Smooth muscle cell (in vitro differentiated cells): Measurements from ENCODE around the gene IRAG1. TPM values are rescaled to one million over a fixed set of nuclear protein-coding genes. Genes with fewer than 3 reads are reported as not detected.
A peak's percentile ranks its signal among the peaks of the same experiment; 100 is the strongest.

Experiments used
- DNase-seq: peaks from one replicate; lab custom pipeline; 2025; ENCODE audit not compliant: unreplicated experiment; lab: John Stamatoyannopoulos, UW
- H2AFZ ChIP-seq: fragments of 200-600 bp; sonication (generic); 2 replicates; pipeline ENCODE4 v1.6.0; 2016; ENCODE audit warnings: antibody characterized with exemption, low read depth, mild to moderate bottlenecking
- H3F3A ChIP-seq: fragments of 200-600 bp; sonication (generic); 2 replicates; pipeline ENCODE4 v1.6.0; 2017; ENCODE audit warnings: antibody characterized with exemption, low read depth
- H3K27ac ChIP-seq: fragments of 200-600 bp; sonication (generic); 2 replicates; pipeline ENCODE4 v1.5.1; 2016; ENCODE audit warnings: low read depth, mild to moderate bottlenecking
- H3K27me3 ChIP-seq: fragments of 200-600 bp; sonication (generic); 2 replicates; pipeline ENCODE4 v1.6.1; 2016; ENCODE audit warnings: low read depth, mild to moderate bottlenecking
- H3K36me3 ChIP-seq: fragments of 200-600 bp; sonication (generic); 2 replicates; pipeline ENCODE4 v1.5.1; 2016; ENCODE audit warnings: low read depth
- H3K4me1 ChIP-seq: fragments of 200-600 bp; sonication (generic); 2 replicates; pipeline ENCODE4 v1.5.1; 2016; ENCODE audit warnings: low read depth
- H3K4me2 ChIP-seq: fragments of 200-600 bp; sonication (generic); 2 replicates; pipeline ENCODE4 v1.6.0; 2016; ENCODE audit warnings: mild to moderate bottlenecking
- H3K4me3 ChIP-seq: fragments of 200-600 bp; sonication (generic); 2 replicates; pipeline ENCODE4 v1.5.1; 2016; ENCODE audit warnings: mild to moderate bottlenecking
- H3K79me2 ChIP-seq: fragments of 200-600 bp; sonication (generic); 2 replicates; pipeline ENCODE4 v1.6.0; 2016; ENCODE audit warnings: low read depth, mild to moderate bottlenecking
- H3K9ac ChIP-seq: fragments of 200-600 bp; sonication (generic); 2 replicates; pipeline ENCODE4 v1.6.0; 2016; ENCODE audit warnings: low read depth
- H3K9me3 ChIP-seq: fragments of 200-600 bp; sonication (generic); replicated peaks from 2 replicates; pipeline ENCODE4 v1.5.1; 2016; ENCODE audit warnings: low read depth
- H4K20me1 ChIP-seq: fragments of 200-600 bp; sonication (generic); 2 replicates; pipeline ENCODE4 v1.6.0; 2016; ENCODE audit warnings: low read depth
- WGBS: methylation state at CpG from one replicate; pipeline ENCODE4 v1.1.7; 2016; ENCODE audit warnings: low lambda C conversion rate; 5-methylcytosine and 5-hydroxymethylcytosine counted together
- polyA plus RNA-seq: library from polyadenylated mRNA; unstranded; fragments of >200 nt; fragmentation: Nextera tagmentation; extraction: Ambion mirVana; gene quantifications from 2 replicates; pipeline ENCODE4 v1.2.1, GENCODE V29; 2016
- total RNA-seq: library from RNA; depleted of rRNA; stranded (reverse); fragments of >200 nt; gene quantifications from 2 replicates; pipeline ENCODE4 v1.2.3, GENCODE V29; 2014
- TF ChIP-seq, protein P1 (sequence below): fragments of 200-600 bp; sonication (generic); IDR thresholded peaks from 2 replicates; pipeline ENCODE4 v1.5.1; 2017; ENCODE audit warnings: borderline replicate concordance, mild to moderate bottlenecking, antibody characterized with exemption; ENCODE audit not compliant: insufficient read depth, poor library complexity, severe bottlenecking

The IRAG1 gene
- total and polyA plus RNA-seq, 2 experiments from 2014 or later, result 2.5 to 4.4 TPM

DNA sequence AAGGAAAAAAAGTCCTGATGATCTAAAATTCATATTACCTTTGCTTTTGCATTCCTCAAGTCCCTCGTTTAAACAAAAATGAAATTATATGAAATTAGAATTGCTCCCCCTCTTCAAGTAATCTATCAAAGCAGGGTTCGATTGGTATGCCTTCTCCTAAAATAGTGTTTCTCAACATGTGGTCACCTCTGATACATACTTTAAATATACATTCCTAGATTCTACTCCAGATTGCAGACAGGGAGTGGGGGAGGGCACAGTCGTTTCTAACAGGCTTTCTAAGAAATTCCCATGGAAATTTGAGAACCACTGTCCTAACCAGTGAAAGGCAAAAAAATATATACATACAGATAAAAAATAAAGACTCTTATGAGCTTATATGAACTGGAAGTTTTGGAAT is 22.6 kb upstream of the IRAG1 start:
- Histone ChIP-seq H4K20me1 (no peaks in the 10 kb centered on the region), H3K27me3 (no peaks in the 10 kb centered on the region), H3K9ac (no peak overlapping the region), H3K4me2 (no peak overlapping the region), H3K79me2 (no peaks in the 10 kb centered on the region), H2AFZ (no peak overlapping the region), H3F3A (no peaks in the 10 kb centered on the region), H3K4me1 (no peaks in the 10 kb centered on the region), H3K27ac (no peak overlapping the region), H3K4me3 (no peak overlapping the region), H3K9me3 (no peaks in the 10 kb centered on the region), H3K36me3 (no peaks in the 10 kb centered on the region)
- 61% methylated on average over 3 of the region's 3 CpGs for WGBS
- TF ChIP-seq, protein P1, sequence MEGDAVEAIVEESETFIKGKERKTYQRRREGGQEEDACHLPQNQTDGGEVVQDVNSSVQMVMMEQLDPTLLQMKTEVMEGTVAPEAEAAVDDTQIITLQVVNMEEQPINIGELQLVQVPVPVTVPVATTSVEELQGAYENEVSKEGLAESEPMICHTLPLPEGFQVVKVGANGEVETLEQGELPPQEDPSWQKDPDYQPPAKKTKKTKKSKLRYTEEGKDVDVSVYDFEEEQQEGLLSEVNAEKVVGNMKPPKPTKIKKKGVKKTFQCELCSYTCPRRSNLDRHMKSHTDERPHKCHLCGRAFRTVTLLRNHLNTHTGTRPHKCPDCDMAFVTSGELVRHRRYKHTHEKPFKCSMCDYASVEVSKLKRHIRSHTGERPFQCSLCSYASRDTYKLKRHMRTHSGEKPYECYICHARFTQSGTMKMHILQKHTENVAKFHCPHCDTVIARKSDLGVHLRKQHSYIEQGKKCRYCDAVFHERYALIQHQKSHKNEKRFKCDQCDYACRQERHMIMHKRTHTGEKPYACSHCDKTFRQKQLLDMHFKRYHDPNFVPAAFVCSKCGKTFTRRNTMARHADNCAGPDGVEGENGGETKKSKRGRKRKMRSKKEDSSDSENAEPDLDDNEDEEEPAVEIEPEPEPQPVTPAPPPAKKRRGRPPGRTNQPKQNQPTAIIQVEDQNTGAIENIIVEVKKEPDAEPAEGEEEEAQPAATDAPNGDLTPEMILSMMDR, result no peak
- DNase-seq, result no peak

DNA sequence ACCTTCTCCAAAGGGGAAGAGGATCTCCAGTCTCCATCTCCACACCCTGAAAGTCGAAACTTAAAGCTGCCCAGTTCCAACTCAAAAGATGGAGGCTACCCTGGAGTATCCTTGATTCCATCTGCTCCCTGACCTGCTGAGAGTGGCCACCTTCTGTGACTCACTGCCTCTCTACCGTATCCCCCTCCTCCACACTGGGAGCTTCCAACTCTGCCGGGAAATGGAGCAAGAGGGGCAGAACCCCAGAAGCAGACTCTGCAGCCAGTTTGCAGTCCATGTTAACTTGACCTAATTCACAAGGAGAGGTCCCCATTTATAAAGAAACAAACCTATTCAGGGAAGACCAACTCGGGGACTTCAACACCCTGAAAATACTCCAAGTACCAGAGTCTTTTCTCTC is 22.0 kb upstream of the IRAG1 start:
- H3K4me3 ChIP-seq, result no peak overlapping the region
- DNase-seq, result no peak
- no peaks in the 10 kb centered on the region for H3K9me3 ChIP-seq
- no peak overlapping the region for H2AFZ ChIP-seq
- 82% methylated on average over 4 of the region's 4 CpGs for WGBS
- H4K20me1 ChIP-seq, result no peaks in the 10 kb centered on the region
- H3F3A ChIP-seq, result no peaks in the 10 kb centered on the region
- TF ChIP-seq, protein P1, result no peak
- H3K4me2 ChIP-seq, result no peak overlapping the region
- no peaks in the 10 kb centered on the region for H3K4me1 ChIP-seq
- no peaks in the 10 kb centered on the region for H3K79me2 ChIP-seq
- no peaks in the 10 kb centered on the region for H3K27me3 ChIP-seq
- no peak overlapping the region for H3K27ac ChIP-seq
- no peak overlapping the region for H3K9ac ChIP-seq
- H3K36me3 ChIP-seq, result no peaks in the 10 kb centered on the region

DNA sequence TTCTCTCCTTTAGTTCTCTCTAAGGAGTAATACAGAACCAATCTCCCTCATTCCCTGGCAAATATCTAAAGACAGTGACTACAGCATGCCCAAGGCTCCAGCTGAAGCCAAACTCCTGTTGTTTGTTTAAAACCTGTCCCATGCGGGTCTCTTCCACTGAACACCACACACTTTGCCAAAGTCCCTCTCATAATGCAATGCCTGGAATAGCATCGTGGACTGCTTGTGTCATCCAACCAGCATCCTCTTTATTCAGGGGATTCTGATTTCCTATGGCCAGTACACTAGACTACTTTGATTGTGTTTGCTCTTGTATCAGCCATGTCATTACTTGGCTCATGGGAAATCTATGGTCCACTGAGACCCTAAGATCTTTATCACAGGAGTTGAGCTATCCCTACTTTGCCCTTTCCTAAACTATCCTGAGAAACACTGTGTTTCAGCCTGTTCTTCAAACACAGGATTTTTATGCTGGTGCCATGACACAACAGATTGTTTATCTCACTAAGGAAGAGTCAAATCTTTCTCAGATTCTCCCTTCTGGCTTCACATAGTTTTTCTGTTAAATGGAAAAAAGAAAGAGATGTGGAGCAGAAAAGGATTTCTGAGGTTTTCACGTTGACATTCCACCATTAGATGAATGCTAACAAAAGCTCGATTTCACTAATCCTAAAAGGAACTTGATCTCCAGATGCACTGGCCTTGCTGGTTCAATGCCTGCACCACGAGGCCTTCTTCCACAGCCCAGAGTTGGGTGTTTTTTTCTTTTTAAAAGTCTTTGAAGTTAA is 15.9 kb upstream of the IRAG1 start:
- H3K27me3 ChIP-seq, result no peaks in the 10 kb centered on the region
- peaks cover 11% of the 10 kb centered on the region for H3F3A ChIP-seq
- H3K36me3 ChIP-seq, result no peaks in the 10 kb centered on the region
- peak overlapping the region; percentile 42 for H3K4me2 ChIP-seq
- H3K9ac ChIP-seq, result no peak overlapping the region
- WGBS, result 46% methylated on average over 5 of the region's 5 CpGs
- H3K9me3 ChIP-seq, result no peaks in the 10 kb centered on the region
- peak overlapping the region; percentile 37 for H3K27ac ChIP-seq
- no peak overlapping the region for H3K4me3 ChIP-seq
- no peak for DNase-seq
- H2AFZ ChIP-seq, result peak overlapping the region; percentile 4
- H3K79me2 ChIP-seq, result no peaks in the 10 kb centered on the region
- no peaks in the 10 kb centered on the region for H4K20me1 ChIP-seq
- no peaks in the 10 kb centered on the region for H3K4me1 ChIP-seq
- TF ChIP-seq, protein P1, result no peak

DNA sequence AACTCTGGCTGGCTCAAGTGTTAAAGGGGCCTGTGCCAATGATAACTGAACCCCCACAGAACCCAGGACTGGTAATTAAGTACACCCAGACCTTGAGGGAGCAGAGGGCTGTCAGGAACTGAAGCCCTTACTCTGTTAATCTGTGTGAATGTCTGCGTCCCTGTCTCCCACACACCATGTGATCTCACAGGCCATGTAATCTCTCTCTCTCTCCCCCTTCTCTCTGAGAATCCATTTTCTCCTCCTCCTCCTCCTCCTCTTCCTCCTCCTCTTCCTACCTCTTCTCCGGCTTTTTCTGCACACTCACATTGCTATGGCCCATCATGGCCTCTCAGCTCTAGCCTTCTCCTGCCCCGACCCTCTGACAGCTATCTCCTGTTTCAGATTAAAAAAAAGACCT is 14.6 kb upstream of the IRAG1 start:
- DNase-seq, result no peak
- no peak overlapping the region for H3K4me3 ChIP-seq
- H2AFZ ChIP-seq, result no peak overlapping the region
- H4K20me1 ChIP-seq, result no peaks in the 10 kb centered on the region
- no peak overlapping the region for H3K27ac ChIP-seq
- no peak overlapping the region for H3K4me2 ChIP-seq
- no peak overlapping the region for H3K9ac ChIP-seq
- no peaks in the 10 kb centered on the region for H3K4me1 ChIP-seq
- H3K79me2 ChIP-seq, result no peaks in the 10 kb centered on the region
- TF ChIP-seq, protein P1, result no peak
- H3K9me3 ChIP-seq, result no peaks in the 10 kb centered on the region
- 57% methylated on average over 3 of the region's 3 CpGs for WGBS
- peaks cover 11% of the 10 kb centered on the region for H3F3A ChIP-seq
- no peaks in the 10 kb centered on the region for H3K27me3 ChIP-seq
- H3K36me3 ChIP-seq, result no peaks in the 10 kb centered on the region
